Measurements from ENCODE around the gene EPN2. TPM values are rescaled to one million over a fixed set of nuclear protein-coding genes. Genes with fewer than 3 reads are reported as not detected.

Gene EPN2
- polyA plus RNA-seq, 1 donor from 2014 or later, result 37.8 TPM

GRCh38 chr17:19360772-19361171 is 123.6 kb downstream of the EPN2 start:
- Histone ChIP-seq H3K27ac (ENCODE audit: low read length) (no peak overlapping the region), H3K27me3 (ENCODE audit: insufficient read depth, low read depth, low read length) (no peaks in the 10 kb centered on the region), H3K9me2 (ENCODE audit: insufficient read depth, low read length) (no peaks in the 10 kb centered on the region), H3K36me3 (ENCODE audit: insufficient read depth, low read length) (peaks cover 13% of the 10 kb centered on the region), H3K4me3 (ENCODE audit: low read length) (no peak overlapping the region), H3K9ac (ENCODE audit: low read length) (no peak overlapping the region), H3F3A (ENCODE audit: insufficient read depth, low read length, poor library complexity, severe bottlenecking) (no peaks in the 10 kb centered on the region), H2AFZ (ENCODE audit: low read depth, low read length) (no peak overlapping the region), H4K20me1 (ENCODE audit: insufficient read depth) (no peaks in the 10 kb centered on the region), H3K79me2 (replicated peaks; ENCODE audit: insufficient read depth, low read length) (peaks cover 7% of the 10 kb centered on the region), H3K9me3 (ENCODE audit: low read length) (no peaks in the 10 kb centered on the region), H3K4me2 (ENCODE audit: low read length) (no peak overlapping the region)
- TF ChIP-seq, protein P1, sequence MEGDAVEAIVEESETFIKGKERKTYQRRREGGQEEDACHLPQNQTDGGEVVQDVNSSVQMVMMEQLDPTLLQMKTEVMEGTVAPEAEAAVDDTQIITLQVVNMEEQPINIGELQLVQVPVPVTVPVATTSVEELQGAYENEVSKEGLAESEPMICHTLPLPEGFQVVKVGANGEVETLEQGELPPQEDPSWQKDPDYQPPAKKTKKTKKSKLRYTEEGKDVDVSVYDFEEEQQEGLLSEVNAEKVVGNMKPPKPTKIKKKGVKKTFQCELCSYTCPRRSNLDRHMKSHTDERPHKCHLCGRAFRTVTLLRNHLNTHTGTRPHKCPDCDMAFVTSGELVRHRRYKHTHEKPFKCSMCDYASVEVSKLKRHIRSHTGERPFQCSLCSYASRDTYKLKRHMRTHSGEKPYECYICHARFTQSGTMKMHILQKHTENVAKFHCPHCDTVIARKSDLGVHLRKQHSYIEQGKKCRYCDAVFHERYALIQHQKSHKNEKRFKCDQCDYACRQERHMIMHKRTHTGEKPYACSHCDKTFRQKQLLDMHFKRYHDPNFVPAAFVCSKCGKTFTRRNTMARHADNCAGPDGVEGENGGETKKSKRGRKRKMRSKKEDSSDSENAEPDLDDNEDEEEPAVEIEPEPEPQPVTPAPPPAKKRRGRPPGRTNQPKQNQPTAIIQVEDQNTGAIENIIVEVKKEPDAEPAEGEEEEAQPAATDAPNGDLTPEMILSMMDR (IDR thresholded peaks at IDR 0.05; ENCODE audit: poor library complexity, severe bottlenecking), result no peak
- TF ChIP-seq POLR2AphosphoS5 (IDR thresholded peaks at IDR 0.05) (no peak), SMC3 (conservative IDR thresholded peaks at IDR 0.05; ENCODE audit: poor library complexity) (no peak), MXI1 (conservative IDR thresholded peaks at IDR 0.05; ENCODE audit: poor library complexity, severe bottlenecking) (no peak), RAD21 (conservative IDR thresholded peaks at IDR 0.05) (no peak), REST (IDR thresholded peaks at IDR 0.05; ENCODE audit: borderline replicate concordance) (no peak), EZH2 (IDR thresholded peaks at IDR 0.05; ENCODE audit: borderline replicate concordance, insufficient read depth, low read length, poor library complexity, severe bottlenecking) (no peak), TAF1 (IDR thresholded peaks at IDR 0.05; ENCODE audit: low read depth) (no peak), EP300 (conservative IDR thresholded peaks at IDR 0.05; ENCODE audit: poor library complexity, severe bottlenecking) (no peak)

- Histone ChIP-seq H2AFZ (ENCODE audit: low read depth, low read length) (no peak overlapping the region), H3K9ac (ENCODE audit: low read length) (peak overlapping the region; percentile 87), H3K27me3 (ENCODE audit: insufficient read depth, low read depth, low read length) (no peaks in the 10 kb centered on the region), H3K27ac (ENCODE audit: low read length) (no peak overlapping the region), H3F3A (ENCODE audit: insufficient read depth, low read length, poor library complexity, severe bottlenecking) (no peaks in the 10 kb centered on the region), H3K79me2 (replicated peaks; ENCODE audit: insufficient read depth, low read length) (peaks cover 7% of the 10 kb centered on the region), H3K9me3 (ENCODE audit: low read length) (no peaks in the 10 kb centered on the region), H3K4me2 (ENCODE audit: low read length) (peak overlapping the region; percentile 91), H3K4me3 (ENCODE audit: low read length) (peak overlapping the region; percentile 98), H3K36me3 (ENCODE audit: insufficient read depth, low read length) (peaks cover 13% of the 10 kb centered on the region), H3K9me2 (ENCODE audit: insufficient read depth, low read length) (no peaks in the 10 kb centered on the region), H4K20me1 (ENCODE audit: insufficient read depth) (no peaks in the 10 kb centered on the region)
- TF ChIP-seq REST (IDR thresholded peaks at IDR 0.05; ENCODE audit: borderline replicate concordance), result no peak
Observed at GRCh38 chr17:19361326-19361725, 124.2 kb downstream of the EPN2 start.
